LoVo (cell line): ENCODE data around the gene RSPH1.
"Not testable (repeated sequence)": the region's sequence is repeated elsewhere in the genome, so short reads cannot be mapped to it uniquely, and the experiment has no call there.

Experiments used
- DNase-seq: peaks from one replicate; pipeline ENCODE4 v3.0.0-alpha.2; 2016; ENCODE audit warnings: low spot score

Gene RSPH1

DNA sequence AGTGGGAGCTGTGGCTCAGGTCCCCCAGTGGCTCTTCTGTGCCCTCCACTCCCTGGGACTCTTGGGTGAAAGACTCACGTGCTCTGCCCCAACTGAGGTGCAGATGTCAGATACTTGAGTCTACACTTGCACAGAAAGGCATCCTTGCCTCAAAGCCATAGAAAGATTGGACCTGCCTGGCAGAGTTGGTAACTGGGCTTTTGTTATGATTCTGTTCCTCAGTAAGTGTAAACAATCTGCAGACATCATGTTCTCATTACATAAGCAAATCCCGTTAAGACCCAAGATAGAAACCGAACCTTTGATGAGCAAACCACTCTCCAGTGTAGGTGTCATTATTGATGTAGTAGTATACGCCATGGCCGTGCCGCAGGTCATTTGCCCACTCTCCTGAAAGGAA, 10.0 kb downstream of the RSPH1 start:
- DNase-seq = no peak

DNA sequence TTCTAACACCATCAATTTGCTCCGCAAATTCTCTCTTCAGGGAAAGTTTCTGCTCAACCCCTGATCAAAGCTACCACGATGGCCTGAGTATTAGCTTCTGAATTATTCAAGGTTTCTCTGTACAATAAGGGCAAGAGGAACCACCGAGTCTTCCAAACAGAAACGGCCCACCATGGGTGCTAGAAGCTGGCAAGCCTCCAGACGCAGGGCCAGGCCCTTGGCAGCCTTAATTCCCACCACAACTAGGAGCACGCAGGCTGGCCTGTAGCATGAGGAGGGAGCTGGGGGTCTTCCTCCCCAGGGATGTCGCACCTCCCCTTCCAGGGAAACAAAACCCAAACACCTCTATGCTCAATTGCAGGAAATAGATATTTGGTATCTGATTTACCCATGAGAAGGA, 11.1 kb downstream of the RSPH1 start:
- no peak for DNase-seq

- no peak for DNase-seq
These were observed 14.9 kb downstream of the RSPH1 start for GRCh38 chr21:42481169-42481568.

- DNase-seq = no peak
These were observed 15.3 kb downstream of the RSPH1 start for GRCh38 chr21:42480736-42481135.

DNA sequence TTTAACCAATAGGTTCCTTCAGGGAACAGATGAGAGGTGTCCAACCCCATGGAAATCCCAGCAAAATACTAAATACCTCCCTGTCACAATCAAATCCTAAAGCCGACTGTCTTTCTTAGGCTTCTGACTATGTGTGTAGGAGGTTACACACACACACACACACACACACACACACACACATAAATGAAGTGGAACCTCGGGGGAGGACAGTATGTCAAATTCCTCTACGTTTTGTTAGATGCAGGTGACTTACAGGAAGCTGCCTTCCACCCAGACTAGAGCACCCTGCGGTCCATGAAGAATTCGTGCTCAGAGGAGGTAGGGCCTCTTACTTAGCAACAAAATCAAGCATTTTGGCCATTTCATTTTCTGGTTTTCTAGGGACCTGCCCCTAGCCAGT, 16.4 kb downstream of the RSPH1 start:
- no peak for DNase-seq

DNA sequence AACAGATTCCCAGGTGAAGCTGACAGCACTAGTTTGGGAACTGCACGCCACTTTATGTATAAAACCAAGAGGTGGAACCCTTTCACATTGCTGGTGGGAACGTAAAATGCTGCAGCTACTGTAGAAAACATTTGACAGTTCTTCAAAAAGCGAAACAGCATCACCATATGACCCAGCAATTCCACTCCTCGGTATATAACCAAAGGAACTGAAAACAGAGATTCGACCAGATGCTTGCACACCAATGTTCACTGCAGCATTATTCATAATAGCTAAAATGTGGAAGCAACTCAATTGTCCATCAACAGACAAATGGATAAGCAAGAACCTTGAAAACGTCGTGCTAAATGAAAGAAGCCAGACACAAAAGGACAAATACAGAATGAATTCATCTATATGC, 17.5 kb downstream of the RSPH1 start:
- no peak for DNase-seq

- DNase-seq = no peak
These were observed 19.4 kb downstream of the RSPH1 start for GRCh38 chr21:42476388-42477331.

GRCh38 chr21:42475526-42476387, 20.3 kb downstream of the RSPH1 start:
- DNase-seq = no peak

DNA sequence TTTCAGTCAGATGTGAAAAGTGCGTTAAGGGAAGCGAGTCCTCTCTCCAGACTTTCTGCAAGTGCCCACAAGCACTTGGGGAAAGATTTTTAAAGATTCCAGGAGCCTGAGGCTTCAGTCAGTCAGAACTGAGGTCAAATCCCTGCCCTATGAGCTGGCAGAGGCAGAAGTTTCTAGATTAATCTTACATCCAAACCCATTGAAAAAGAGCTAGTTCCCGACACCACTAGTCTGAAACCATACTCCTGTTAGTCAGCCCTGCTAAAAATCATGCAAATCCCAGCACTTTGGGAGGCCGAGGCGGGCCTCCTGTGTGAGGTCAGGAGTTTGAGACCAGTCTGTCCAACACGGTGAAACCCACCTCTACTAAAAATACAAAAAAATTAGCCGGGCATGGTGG, 21.0 kb downstream of the RSPH1 start:
- DNase-seq = no peak

- DNase-seq = peak; percentile 95
These were observed 21.8 kb downstream of the RSPH1 start for GRCh38 chr21:42474043-42474831.

DNA sequence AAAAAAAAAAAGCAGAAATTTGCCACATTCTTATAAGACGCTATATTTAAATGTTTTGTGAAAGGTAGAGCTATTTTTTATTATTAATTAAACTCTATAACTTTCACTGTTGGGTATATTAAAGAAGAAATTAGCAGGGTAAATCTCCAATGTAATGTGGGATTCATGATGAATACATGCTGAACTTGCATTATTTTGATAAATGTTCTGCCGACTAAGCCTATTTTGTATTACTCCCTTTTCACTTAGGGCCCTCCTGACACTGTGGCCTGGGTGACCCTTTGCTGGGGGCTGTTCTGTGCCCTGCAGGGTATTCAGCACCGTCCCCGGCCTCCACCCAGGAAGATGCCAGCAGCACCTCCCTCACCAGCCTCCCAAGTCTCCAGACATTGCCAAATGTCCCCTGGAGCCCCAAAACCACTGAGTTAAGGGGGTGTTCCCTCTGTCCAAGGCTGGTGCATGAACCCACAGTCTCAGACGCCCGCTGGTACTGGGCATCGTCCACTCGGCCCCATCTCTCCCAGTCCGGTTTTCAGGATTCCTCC, 22.5 kb downstream of the RSPH1 start:
- no peak for DNase-seq

DNA sequence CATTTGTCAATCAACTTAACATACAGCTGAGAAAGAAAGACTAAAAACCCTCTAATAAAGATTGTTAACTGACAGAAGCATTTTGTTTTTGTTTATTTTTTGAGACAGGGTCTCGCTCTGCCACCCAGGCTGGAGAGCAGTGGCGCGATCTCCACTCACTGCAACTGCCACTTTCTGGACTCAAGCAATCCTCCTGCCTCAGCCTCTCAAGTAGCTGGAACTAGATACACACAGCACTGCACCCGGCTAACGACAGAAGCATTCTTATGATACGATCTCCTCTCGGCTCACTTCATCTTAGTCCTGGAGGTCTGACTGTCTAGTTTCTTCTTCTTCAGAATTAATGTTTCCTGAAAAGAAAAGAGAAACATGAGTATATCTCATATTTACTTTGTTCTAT, 23.5 kb downstream of the RSPH1 start:
- no peak for DNase-seq

GRCh38 chr21:42471716-42472330, 24.2 kb downstream of the RSPH1 start:
- no peak for DNase-seq

GRCh38 chr21:42471206-42471605, 24.8 kb downstream of the RSPH1 start:
- DNase-seq = no peak

DNA sequence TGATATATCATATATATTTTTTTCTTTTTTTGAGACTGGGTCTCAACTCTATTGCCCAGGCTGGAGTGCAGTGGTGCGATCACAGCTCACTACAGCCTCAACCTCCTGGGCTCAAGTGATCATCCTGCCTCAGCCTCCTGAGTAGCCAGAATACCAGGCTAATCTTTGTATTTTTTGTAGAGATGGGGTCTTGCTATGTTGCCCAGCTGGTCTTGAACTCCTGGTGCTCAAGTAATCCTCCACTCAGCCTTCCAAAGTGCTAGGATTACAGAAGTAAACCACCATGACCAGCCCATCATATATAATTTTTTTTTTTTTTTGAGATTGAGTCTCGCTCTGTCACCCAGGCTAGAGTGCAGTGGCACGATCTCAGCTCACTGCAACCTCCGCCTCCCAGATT, 26.3 kb downstream of the RSPH1 start:
- DNase-seq = not testable (repeated sequence)

DNA sequence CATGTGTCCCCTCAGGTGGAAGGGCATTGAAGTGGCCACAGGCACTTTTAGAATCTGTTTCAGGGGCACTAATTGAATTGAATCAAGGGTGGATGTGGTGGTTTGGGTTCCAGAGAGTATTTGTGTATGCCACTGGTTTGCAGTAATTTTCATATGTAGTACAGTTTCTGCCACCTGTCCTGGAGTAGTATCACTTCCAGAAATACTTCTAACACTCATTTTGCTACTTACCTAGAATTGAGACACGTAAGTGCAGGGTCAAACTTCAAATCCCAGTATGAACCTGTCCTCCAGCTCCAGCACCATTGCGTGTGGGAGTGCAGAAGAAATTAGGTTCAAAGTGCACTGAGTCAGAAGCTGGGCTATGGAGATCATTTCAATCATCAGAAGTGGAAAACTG, 26.8 kb downstream of the RSPH1 start:
- peak; percentile 65 for DNase-seq

DNA sequence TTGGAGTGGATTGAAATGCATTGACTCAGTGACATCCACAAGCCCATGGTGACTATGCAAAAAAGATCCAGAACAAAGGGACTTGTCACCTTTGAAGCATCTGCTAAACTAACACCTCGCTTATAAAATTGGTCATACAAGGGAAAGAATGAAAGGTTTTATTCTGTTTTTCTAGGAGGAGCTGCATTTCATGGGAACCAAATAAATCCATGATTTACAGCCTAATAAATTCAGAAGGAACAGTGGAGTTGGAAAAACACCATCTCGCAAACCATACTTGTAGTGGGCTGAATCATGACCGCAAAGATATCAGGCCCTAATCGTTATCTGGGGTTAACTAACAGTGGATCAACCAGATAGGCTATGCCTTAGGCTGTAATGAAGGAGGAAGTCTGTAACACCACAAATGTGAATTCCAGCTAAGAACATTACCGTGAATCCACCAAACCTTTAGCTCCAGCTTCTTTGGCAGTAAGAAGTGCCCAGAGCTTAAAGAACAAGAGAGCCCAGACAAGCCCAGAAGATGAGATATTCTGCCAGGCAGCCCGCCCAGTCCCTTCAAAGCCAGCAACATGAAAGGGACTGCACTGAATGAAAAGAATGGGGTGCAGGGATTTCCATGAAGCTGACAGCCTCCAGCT, 27.4 kb downstream of the RSPH1 start:
- peak; percentile 88 for DNase-seq

- DNase-seq = peak; percentile 49
These were observed 28.7 kb downstream of the RSPH1 start for GRCh38 chr21:42467140-42467983.

GRCh38 chr21:42466700-42467099, 29.3 kb downstream of the RSPH1 start:
- DNase-seq = no peak

DNA sequence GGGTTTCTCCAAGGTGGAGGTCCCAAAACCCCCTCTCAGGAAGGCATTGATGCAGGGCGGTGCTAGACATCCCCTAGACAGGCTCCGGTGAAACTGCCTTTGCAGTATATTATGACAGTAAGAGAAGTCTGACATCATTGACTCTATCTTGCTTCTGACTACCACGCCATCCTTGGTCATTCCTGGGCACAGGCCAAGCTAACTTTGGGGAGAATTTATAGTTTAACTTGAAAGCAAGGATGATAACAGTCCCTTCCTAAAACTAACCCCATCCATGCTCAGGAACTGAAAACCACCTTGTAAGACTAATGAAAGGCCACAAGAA, 30.3 kb downstream of the RSPH1 start:
- no peak for DNase-seq
